SH-SY5Y (cell line): ENCODE data around the gene SPATA12.

Source experiments
- GATA2 ChIP-seq: IDR thresholded peaks from 2 replicates; pipeline ENCODE4 v1.6.1; 2011; ENCODE audit warnings: mild to moderate bottlenecking, low read depth, low read length
- GATA3 ChIP-seq: IDR thresholded peaks from 2 replicates; pipeline ENCODE4 v1.6.1; 2011; ENCODE audit warnings: low read depth, mild to moderate bottlenecking, low read length, moderate library complexity

GRCh38 chr3:57025237-57025636 is 35.2 kb upstream of the SPATA12 start:
- TF ChIP-seq GATA3 (no peak), GATA2 (no peak)
